Mucosa of descending colon (tissue), 3 donors: ENCODE results near the gene RALGAPA1. TPM values are rescaled to one million over a fixed set of nuclear protein-coding genes. Genes with fewer than 3 reads are reported as not detected.

Experiments
- ATAC-seq: fragments of 200-7000 bp; cut with Tn5 transposase; one replicate; pipeline ENCODE4 v1.9.1; 2020; ENCODE audit warnings: mild to moderate bottlenecking, moderate library complexity
- DNase-seq, 3 donors: peaks; one replicate each; pipeline ENCODE4 v3.0.0-alpha.2; 2020
- H3K36me3 ChIP-seq: fragments of 200-600 bp; one replicate; pipeline ENCODE4 v1.8.0; 2021; ENCODE audit warnings: low read depth, mild to moderate bottlenecking
- H3K4me1 ChIP-seq: fragments of 200-600 bp; one replicate; pipeline ENCODE4 v1.8.0; 2021; ENCODE audit warnings: low read depth, mild to moderate bottlenecking
- H3K4me3 ChIP-seq: fragments of 200-600 bp; one replicate; pipeline ENCODE4 v1.8.0; 2021; ENCODE audit warnings: mild to moderate bottlenecking
- H3K9me3 ChIP-seq: fragments of 200-600 bp; one replicate; pipeline ENCODE4 v1.8.0; 2021; ENCODE audit warnings: mild to moderate bottlenecking
- CTCF ChIP-seq: fragments of 200-600 bp; IDR thresholded peaks from one replicate; pipeline ENCODE4 v1.8.0; 2022; ENCODE audit warnings: antibody characterized with exemption, mild to moderate bottlenecking
- intact Hi-C, 2 donors: fragments of 100-400 bp; cut with DNase I in 1 of 2; cut with micrococcal nuclease in 1 of 2; formaldehyde crosslinking; loops; one replicate each; pipeline versions ENCODE4 v1.11.0 to v1.11.1; 2022; cut with DNase I, micrococcal nuclease
- total RNA-seq, 3 donors: library from RNA; stranded (reverse); fragmentation: NEBNext Ultra II Directional in 2 of 3; extraction: Animal tissue kit (Norgen Biotek cat#: 25700) in 2 of 3; gene quantifications; one replicate each; pipeline versions ENCODE4 v1.2.1 to v1.2.4, GENCODE V29; 2021 to 2023
- donor health status: DM: no; HTN: no; CAD: no; lungs with moderate emphysema.
- donor health status: DM: no; HTN: no; CAD: no.
- donor health status: DM: no; HTN: yes; CAD: no.

Gene RALGAPA1
- total RNA-seq, 3 donors from 2014 or later: 64.4 to 92.1 (median 90.6) TPM

GRCh38 chr14:35818346-35819115 lies 9.4 kb upstream of the RALGAPA1 start:
- ATAC-seq (peak; percentile 75), DNase-seq (peak in 1 of 3 donors; percentile 80)
- no peak overlapping the region for H3K4me3 ChIP-seq
- intact Hi-C loops: no loop called here
- H3K9me3 ChIP-seq: no peaks in the 10 kb centered on the region
- TF ChIP-seq CTCF: peak; percentile 34
- no peaks in the 10 kb centered on the region for H3K4me1 ChIP-seq
- no peaks in the 10 kb centered on the region for H3K36me3 ChIP-seq

- DNase-seq: peak in 2 of 3 donors; percentile 47 to 83
- Histone ChIP-seq H3K9me3 (no peaks in the 10 kb centered on the region), H3K4me1 (no peaks in the 10 kb centered on the region), H3K4me3 (no peak overlapping the region), H3K36me3 (no peaks in the 10 kb centered on the region)
- intact Hi-C loops: no loop called here
- ATAC-seq: peak; percentile 81
- no peak for TF ChIP-seq CTCF
Measured at GRCh38 chr14:35814371-35815005, 5.4 kb upstream of the RALGAPA1 start.

DNA sequence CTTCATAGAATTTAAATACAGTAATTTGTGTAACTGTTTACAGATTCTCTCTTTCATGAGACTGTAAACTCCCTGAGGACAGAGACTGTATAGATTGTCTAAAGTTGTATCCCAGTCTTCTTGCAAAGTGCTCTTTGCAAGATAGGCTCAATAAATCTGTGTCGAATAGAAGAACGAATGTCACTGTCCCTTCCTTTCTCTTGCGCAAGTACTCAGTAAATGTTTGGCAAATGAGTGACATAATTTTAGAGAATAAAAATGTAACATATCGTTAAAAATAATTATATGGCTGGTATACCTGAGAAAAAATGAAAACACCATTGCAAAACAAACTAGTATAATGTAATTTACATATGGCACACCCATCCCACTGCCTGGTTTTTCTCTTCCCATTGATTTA lies 1.9 kb upstream of the RALGAPA1 start:
- TF ChIP-seq CTCF: no peak
- Histone ChIP-seq H3K4me1 (peaks cover 13% of the 10 kb centered on the region), H3K9me3 (no peaks in the 10 kb centered on the region), H3K36me3 (no peaks in the 10 kb centered on the region), H3K4me3 (no peak overlapping the region)
- intact Hi-C loops: no loop called here
- no peak for DNase-seq
- ATAC-seq: no peak

- TF ChIP-seq CTCF: no peak
- no peak overlapping the region for H3K4me3 ChIP-seq
- H3K9me3 ChIP-seq: no peaks in the 10 kb centered on the region
- peaks cover 18% of the 10 kb centered on the region for H3K4me1 ChIP-seq
- DNase-seq: no peak
- H3K36me3 ChIP-seq: no peaks in the 10 kb centered on the region
- intact Hi-C loops: no loop called here
- no peak for ATAC-seq
Measured at GRCh38 chr14:35809597-35809996, 502 bp upstream of the RALGAPA1 start.

- peak; percentile 47 to 66 (median 62) for DNase-seq
- H3K9me3 ChIP-seq: no peaks in the 10 kb centered on the region
- no peaks in the 10 kb centered on the region for H3K36me3 ChIP-seq
- peak; percentile 34 for ATAC-seq
- H3K4me1 ChIP-seq: peaks cover 21% of the 10 kb centered on the region
- intact Hi-C loops: no loop called here
- H3K4me3 ChIP-seq: peak overlapping the region; percentile 35
- no peak for TF ChIP-seq CTCF
Measured at GRCh38 chr14:35808076-35808637, 938 bp downstream of the RALGAPA1 start.
